GM18499 (cell line): ENCODE measurements around the gene LLPH.
A peak's percentile ranks its signal among the peaks of the same experiment; 100 is the strongest.

Source experiments
- ATAC-seq: cut with Tn5 transposase; IDR thresholded peaks from one replicate; pipeline ENCODE4 v1.9.1; 2021; ENCODE audit warnings: moderate number of reproducible peaks; ENCODE audit not compliant: insufficient read depth, unreplicated experiment

LLPH gene

GRCh38 chr12:66144791-66145754, 14.5 kb upstream of the LLPH start:
- no peak for ATAC-seq

- ATAC-seq: no peak
Measured at GRCh38 chr12:66143868-66144267, 13.3 kb upstream of the LLPH start.

GRCh38 chr12:66142826-66143225, 12.3 kb upstream of the LLPH start:
- no peak for ATAC-seq

GRCh38 chr12:66141299-66141698, 10.7 kb upstream of the LLPH start:
- no peak for ATAC-seq

GRCh38 chr12:66140731-66141130, 10.2 kb upstream of the LLPH start:
- no peak for ATAC-seq

GRCh38 chr12:66139328-66139727, 8.8 kb upstream of the LLPH start:
- no peak for ATAC-seq

GRCh38 chr12:66137937-66138336, 7.4 kb upstream of the LLPH start:
- no peak for ATAC-seq

GRCh38 chr12:66132408-66132807, 1.9 kb upstream of the LLPH start:
- ATAC-seq: no peak

GRCh38 chr12:66131067-66131688, 628 bp upstream of the LLPH start:
- no peak for ATAC-seq

- no peak for ATAC-seq
Measured at GRCh38 chr12:66129934-66130266, 650 bp downstream of the LLPH start.

GRCh38 chr12:66127650-66128049, 2.9 kb downstream of the LLPH start:
- ATAC-seq: no peak

GRCh38 chr12:66120477-66120876, 10.1 kb downstream of the LLPH start:
- ATAC-seq: no peak

- peak; percentile 83 for ATAC-seq
Measured at GRCh38 chr12:66119870-66120241, 10.7 kb downstream of the LLPH start.

GRCh38 chr12:66119229-66119869, 11.2 kb downstream of the LLPH start:
- ATAC-seq: no peak

- ATAC-seq: no peak
Measured at GRCh38 chr12:66118240-66118891, 12.2 kb downstream of the LLPH start.

GRCh38 chr12:66117242-66117641, 13.3 kb downstream of the LLPH start:
- ATAC-seq: no peak

- no peak for ATAC-seq
Measured at GRCh38 chr12:66115071-66115600, 15.4 kb downstream of the LLPH start.

GRCh38 chr12:66113471-66113870, 17.1 kb downstream of the LLPH start:
- no peak for ATAC-seq

GRCh38 chr12:66111605-66112004, 18.9 kb downstream of the LLPH start:
- no peak for ATAC-seq

- no peak for ATAC-seq
Measured at GRCh38 chr12:66109056-66109455, 21.5 kb downstream of the LLPH start.

GRCh38 chr12:66108386-66108785, 22.2 kb downstream of the LLPH start:
- no peak for ATAC-seq
